ENCODE data around the gene MPV17. TPM values are rescaled to one million over a fixed set of nuclear protein-coding genes. Genes with fewer than 3 reads are reported as not detected.
"Not testable (repeated sequence)": the region's sequence is repeated elsewhere in the genome, so short reads cannot be mapped to it uniquely, and the experiment has no call there.

Gene MPV17
- total RNA-seq, 8 experiments from 2014 or later = 36.7 to 141 (median 68.9) TPM

DNA sequence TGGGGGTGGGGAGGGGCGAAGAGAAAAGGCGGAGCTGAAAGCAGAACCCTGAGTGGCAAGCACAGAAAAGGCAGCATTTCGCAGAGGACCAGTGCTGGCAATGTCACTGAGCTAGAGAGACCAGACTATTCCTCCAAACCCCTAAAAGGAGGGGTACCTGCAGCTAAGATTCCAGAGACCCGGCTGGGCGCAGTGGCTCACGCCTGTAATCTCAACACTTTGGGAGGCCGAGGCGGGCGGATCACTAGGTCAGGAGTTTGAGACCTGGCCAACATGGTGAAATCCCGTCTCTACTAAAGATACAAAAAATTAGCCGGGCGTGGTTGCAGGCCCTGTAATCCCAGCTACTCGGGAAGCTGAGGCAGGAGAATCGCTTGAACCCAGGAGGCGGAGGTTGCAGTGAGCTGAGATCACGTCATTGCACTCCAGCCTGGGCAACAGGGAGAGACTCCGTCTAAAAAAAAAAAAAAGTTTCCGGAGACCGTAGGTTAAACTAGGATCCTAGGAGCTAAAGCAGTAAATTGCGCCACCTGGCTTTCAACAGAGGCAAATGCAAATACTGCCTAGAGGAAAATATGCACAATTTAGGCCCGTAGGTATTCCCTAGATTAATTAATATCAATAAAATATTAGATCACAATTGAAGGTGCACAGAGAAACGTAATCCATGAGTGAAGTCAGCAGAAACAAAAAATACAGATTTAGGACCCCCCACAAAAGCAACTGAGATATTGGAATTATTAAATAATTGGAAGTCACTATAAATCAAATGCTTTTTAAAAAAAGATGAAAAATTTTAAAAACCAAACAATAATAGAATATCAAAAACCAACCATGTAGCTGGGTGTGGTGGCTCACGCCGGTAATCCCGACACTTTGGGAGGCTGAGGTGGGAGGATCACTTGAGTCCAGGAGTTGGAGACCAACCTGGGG lies 19.5 kb downstream of the MPV17 start:
- 4 to 48% (median 16%) methylated on average over 3 to 22 of the region's 25 CpGs for WGBS, 10 experiments
- H3K27ac ChIP-seq = no peak overlapping the region
- no peak overlapping the region for H3K4me3 ChIP-seq
- in situ Hi-C loops (cut with MboI; ENCODE audit: low pct_unique_long_range_greater_than_20kb in 2 of 9, low sequenced_read_pairs in 9 of 9, unreplicated experiment in 9 of 9) = no loop called here
- peak; percentile 19 to 75 (median 39) for ATAC-seq (replicated peaks in 6 of 8)
- H3K4me1 ChIP-seq (replicated peaks in 1 of 2) = peaks cover 11 to 16% of the 10 kb centered on the region in 2 donors

DNA sequence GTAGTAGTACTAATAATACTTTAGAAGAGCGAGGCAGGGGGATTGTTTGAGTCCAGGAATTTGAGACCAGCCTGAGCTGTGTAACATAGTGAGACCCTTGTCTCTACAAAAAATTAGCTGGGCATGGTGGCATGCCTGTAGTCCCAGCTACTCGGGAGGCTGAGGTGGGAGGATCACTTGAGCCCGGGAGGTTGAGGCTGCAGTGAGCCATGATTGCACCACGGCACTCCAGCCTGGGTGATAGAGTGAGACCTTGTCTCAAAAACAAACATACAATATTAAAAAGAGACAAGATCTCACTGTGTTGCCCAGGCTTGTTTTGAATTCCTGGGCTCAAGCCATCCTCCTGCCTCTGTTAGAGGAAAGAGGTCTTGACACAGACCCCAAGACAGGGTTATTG lies 22.3 kb downstream of the MPV17 start:
- in situ Hi-C loops (cut with MboI; ENCODE audit: low pct_unique_long_range_greater_than_20kb in 2 of 9, low sequenced_read_pairs in 9 of 9, unreplicated experiment in 9 of 9); H3K27ac ChIP-seq; ATAC-seq (replicated peaks in 6 of 8); H3K4me3 ChIP-seq; H3K4me1 ChIP-seq (replicated peaks in 1 of 2): not testable (repeated sequence)
- 41 to 100% (median 83%) methylated on average over 1 to 4 of the region's 4 CpGs; no CpG with 5 or more reads in 2 of the 10 experiments for WGBS, 10 experiments

DNA sequence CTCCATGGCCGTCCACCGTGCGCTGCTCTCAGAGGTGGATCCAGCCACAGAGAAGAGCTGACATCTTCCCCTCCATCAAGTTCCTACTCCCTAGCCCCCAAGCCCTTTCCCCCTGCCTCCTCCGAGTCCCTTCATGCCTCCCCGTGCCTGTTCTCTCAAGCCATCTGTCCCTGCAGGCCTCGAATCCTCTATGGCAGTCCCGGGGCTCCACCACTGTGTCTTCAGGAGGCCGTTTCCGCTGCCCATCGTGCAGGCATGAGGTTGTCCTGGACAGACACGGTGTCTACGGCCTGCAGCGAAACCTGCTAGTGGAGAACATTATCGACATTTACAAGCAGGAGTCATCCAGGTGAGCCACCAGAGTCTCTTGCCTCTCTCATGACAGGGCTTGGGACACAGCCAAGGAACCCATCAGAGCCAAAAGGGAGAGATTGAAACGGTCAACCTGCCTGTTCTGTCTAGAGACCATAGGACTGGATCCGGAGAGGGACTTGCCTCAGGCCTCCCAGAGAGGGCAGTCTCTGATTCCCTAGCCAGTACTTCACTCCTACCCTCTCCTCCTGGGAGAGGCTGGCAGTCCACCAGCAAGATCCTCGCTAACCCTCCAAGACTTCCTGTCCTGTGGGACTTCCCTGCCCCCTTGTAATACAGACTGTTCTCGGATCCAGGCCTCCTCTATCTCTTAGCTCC lies 24.4 kb downstream of the MPV17 start:
- Histone ChIP-seq H3K4me1 (replicated peaks in 1 of 2) (no peaks in the 10 kb centered on the region), H3K27ac (no peak overlapping the region), H3K4me3 (no peak overlapping the region)
- ATAC-seq (replicated peaks in 6 of 8) = no peak
- WGBS, 10 experiments = 30 to 100% (median 71%) methylated on average over 1 to 9 of the region's 18 CpGs; no CpG with 5 or more reads in 2 of the 10 experiments
- in situ Hi-C loops (cut with MboI; ENCODE audit: low pct_unique_long_range_greater_than_20kb in 2 of 9, low sequenced_read_pairs in 9 of 9, unreplicated experiment in 9 of 9) = loop anchor here in 5 of 9 experiments (25.0 kb wide), 2 partner anchors 186 to 336 kb away; partner anchors contain the start of genes ABHD1 (in 3 of the 5), CGREF1 (in 3 of the 5) and MAPRE3 (in 3 of the 5)

DNA sequence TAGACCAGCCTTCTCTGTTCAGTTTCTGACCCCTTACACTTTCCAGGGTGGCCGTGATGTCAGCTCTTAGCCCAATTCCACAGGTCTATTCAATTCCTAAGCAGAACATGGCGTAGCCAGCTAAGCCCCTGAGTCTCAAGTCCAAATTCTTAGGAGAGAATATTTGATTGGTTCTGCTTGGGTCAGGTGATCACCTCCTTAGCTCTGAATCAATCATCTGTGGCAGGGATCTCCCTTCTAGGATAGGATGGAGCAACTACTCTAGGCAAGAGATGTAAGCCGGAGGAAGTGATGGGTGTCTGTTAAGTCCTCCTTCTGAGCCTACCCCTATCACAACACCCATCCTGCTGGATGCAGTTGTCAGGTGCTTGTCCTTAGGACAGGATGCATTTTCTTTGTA lies 25.7 kb downstream of the MPV17 start:
- 70 to 95% (median 82%) methylated on average over 1 to 3 of the region's 3 CpGs; no CpG with 5 or more reads in 3 of the 10 experiments for WGBS, 10 experiments

DNA sequence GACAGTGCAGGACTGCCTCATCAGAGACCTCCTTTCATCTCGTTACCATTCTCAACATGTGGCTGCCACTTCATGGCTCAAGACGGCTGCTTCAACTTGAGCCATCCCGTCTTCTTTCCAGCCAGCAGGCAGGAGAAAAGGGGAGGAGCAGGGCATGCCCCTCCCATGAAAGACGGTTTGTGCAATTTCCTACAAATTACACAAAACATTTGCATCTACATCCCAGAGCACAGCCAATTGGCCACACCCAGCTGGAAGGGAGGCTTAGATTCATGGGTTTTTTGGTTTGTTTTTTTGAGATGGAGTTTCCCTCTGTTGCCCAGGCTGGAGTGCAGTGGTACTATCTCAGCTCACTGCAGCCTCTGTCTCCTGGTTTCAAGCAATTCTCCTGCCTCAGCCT lies 26.4 kb downstream of the MPV17 start:
- WGBS, 10 experiments = 0 to 100% (median 59%) methylated on average over 1 to 3 of the region's 4 CpGs; no CpG with 5 or more reads in 5 of the 10 experiments
- peak in 3 of 8 experiments; percentile 92 to 97 (median 96) for ATAC-seq (replicated peaks in 6 of 8)
- in situ Hi-C loops (cut with MboI; ENCODE audit: low pct_unique_long_range_greater_than_20kb in 2 of 9, low sequenced_read_pairs in 9 of 9, unreplicated experiment in 9 of 9) = loop anchor here in 5 of 9 experiments (25.0 kb wide), 2 partner anchors 184 to 334 kb away; partner anchors contain the start of genes ABHD1 (in 3 of the 5), CGREF1 (in 3 of the 5) and MAPRE3 (in 3 of the 5)
- Histone ChIP-seq H3K27ac (no peak overlapping the region), H3K4me1 (replicated peaks in 1 of 2) (peaks cover 0 to 2% of the 10 kb centered on the region in 2 donors), H3K4me3 (no peak overlapping the region)

More for the DNA sequence above, 25.7 kb downstream of the MPV17 start:
- in situ Hi-C loops (cut with MboI; ENCODE audit: low pct_unique_long_range_greater_than_20kb in 2 of 9, low sequenced_read_pairs in 9 of 9, unreplicated experiment in 9 of 9) = loop anchor here in 5 of 9 experiments (25.0 kb wide), 2 partner anchors 185 to 335 kb away; partner anchors contain the start of genes ABHD1 (in 3 of the 5), CGREF1 (in 3 of the 5) and MAPRE3 (in 3 of the 5)
- H3K4me1 ChIP-seq (replicated peaks in 1 of 2) = peaks cover 0 to 2% of the 10 kb centered on the region in 2 donors
- ATAC-seq (replicated peaks in 6 of 8) = no peak
- no peak overlapping the region for H3K4me3 ChIP-seq
- no peak overlapping the region for H3K27ac ChIP-seq

DNA sequence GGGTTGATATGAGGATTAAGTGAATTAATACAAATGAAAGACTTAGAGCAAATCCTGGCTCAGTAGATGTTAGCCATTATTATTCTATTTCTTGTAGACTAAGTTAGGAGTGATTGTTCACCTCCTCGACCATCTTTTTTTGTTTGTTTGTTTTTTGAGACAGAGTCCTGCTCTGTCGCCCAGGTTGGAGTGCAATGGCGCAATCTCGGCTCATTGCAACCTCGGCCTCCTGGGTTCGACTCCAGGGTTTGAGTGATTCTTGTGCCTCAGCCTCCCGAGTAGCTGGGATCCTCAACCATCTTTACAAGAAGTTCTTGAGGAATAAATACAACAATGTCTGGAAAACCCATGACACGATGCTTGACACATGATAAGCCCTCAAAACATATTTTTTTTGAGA lies 28.0 kb downstream of the MPV17 start:
- Histone ChIP-seq H3K4me1 (replicated peaks in 1 of 2) (peaks cover 0 to 2% of the 10 kb centered on the region in 2 donors), H3K4me3 (no peak overlapping the region), H3K27ac (no peak overlapping the region)
- no peak for ATAC-seq (replicated peaks in 6 of 8)
- 42 to 100% (median 82%) methylated on average over 2 to 8 of the region's 8 CpGs; no CpG with 5 or more reads in 1 of the 10 experiments for WGBS, 10 experiments
- in situ Hi-C loops (cut with MboI; ENCODE audit: low pct_unique_long_range_greater_than_20kb in 2 of 9, low sequenced_read_pairs in 9 of 9, unreplicated experiment in 9 of 9) = loop anchor here in 5 of 9 experiments (25.0 kb wide), 2 partner anchors 183 to 333 kb away; partner anchors contain the start of genes ABHD1 (in 3 of the 5), CGREF1 (in 3 of the 5) and MAPRE3 (in 3 of the 5)

DNA sequence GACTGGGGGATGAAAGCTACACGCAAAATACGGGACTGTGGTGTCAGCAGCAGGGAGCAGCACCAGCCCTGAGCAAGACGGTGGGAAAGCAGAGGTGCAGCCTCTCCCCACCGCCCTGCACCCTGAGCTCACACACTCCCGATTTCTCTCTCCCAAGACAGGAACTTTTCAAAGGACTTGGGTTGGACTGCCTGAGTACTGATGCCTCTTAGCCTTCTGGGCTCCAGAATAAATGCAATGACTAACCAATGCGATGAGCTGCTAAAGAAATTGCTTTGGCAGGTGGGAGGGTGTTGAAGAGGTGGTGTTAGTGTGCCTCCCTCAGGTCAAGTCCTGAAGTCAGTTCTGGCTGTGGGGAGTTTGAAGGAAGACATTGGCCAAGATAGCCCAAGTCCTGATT lies 31.0 kb downstream of the MPV17 start:
- ATAC-seq (replicated peaks in 6 of 8) = peak in 1 of 8 experiments; percentile 26
- Histone ChIP-seq H3K27ac (no peak overlapping the region), H3K4me3 (no peak overlapping the region), H3K4me1 (replicated peaks in 1 of 2) (peaks cover 0 to 2% of the 10 kb centered on the region in 2 donors)
- WGBS, 10 experiments = 0 to 50% (median 20%) methylated on average over 1 to 2 of the region's 6 CpGs; no CpG with 5 or more reads in 3 of the 10 experiments
- in situ Hi-C loops (cut with MboI; ENCODE audit: low pct_unique_long_range_greater_than_20kb in 2 of 9, low sequenced_read_pairs in 9 of 9, unreplicated experiment in 9 of 9) = loop anchor here in 5 of 9 experiments (25.0 kb wide), 2 partner anchors 180 to 330 kb away; partner anchors contain the start of genes ABHD1 (in 3 of the 5), CGREF1 (in 3 of the 5) and MAPRE3 (in 3 of the 5)

DNA sequence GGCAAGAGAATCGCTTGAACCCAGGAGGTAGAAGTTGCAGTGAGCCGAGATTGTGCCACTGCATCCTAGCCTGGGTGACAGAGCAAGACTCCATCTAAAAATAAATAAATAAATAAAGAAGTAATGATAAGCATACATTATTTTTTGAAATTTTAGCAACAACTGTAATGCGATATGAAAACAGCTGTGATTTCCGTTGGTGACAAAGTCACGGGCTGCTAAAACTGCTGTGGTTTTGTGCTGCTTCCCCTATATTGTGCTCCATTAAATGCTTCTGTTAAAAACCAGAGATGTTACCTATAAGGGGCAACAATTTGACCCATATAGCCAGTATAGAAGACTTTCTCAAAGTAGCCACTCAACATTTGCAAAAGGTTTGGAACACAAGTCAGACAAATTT lies 32.3 kb downstream of the MPV17 start:
- in situ Hi-C loops (cut with MboI; ENCODE audit: low pct_unique_long_range_greater_than_20kb in 2 of 9, low sequenced_read_pairs in 9 of 9, unreplicated experiment in 9 of 9) = loop anchor here in 5 of 9 experiments (25.0 kb wide), 2 partner anchors 178 to 328 kb away; partner anchors contain the start of genes ABHD1 (in 3 of the 5), CGREF1 (in 3 of the 5) and MAPRE3 (in 3 of the 5)
- 85 to 100% (median 92%) methylated on average over 1 to 5 of the region's 5 CpGs; no CpG with 5 or more reads in 1 of the 10 experiments for WGBS, 10 experiments
- ATAC-seq (replicated peaks in 6 of 8) = no peak
- Histone ChIP-seq H3K27ac (no peak overlapping the region), H3K4me1 (replicated peaks in 1 of 2) (peaks cover 0 to 2% of the 10 kb centered on the region in 2 donors), H3K4me3 (no peak overlapping the region)

DNA sequence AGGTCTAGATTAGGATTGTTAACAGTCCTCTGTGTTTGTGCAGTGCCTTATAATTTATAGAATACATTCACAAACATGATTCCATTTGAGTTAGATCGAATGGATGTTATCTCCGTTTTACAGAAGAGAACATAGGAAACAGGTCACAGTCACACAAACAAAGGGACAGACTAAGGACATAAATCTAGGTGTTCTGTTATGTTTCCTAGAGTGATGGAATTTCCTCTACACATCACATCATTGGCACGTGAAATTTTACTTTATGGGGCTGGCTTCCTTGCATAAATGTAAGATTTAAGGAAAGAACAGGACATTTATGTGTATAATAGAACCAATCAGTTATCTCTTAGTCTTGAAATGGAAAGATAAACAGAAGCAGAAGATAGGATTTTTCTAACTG lies 34.3 kb downstream of the MPV17 start:
- peaks cover 0 to 2% of the 10 kb centered on the region in 2 donors for H3K4me1 ChIP-seq (replicated peaks in 1 of 2)
- no peak overlapping the region for H3K4me3 ChIP-seq
- H3K27ac ChIP-seq = no peak overlapping the region
- in situ Hi-C loops (cut with MboI; ENCODE audit: low pct_unique_long_range_greater_than_20kb in 2 of 9, low sequenced_read_pairs in 9 of 9, unreplicated experiment in 9 of 9) = loop anchor here in 6 of 9 experiments (10.0 to 25.0 kb wide), 3 partner anchors 176 to 326 kb away; partner anchors contain the start of genes ABHD1 (in 3 of the 6), CGREF1 (in 3 of the 6) and MAPRE3 (in 3 of the 6)
- 23 to 80% (median 57%) methylated on average over 2 to 3 of the region's 3 CpGs; no CpG with 5 or more reads in 1 of the 10 experiments for WGBS, 10 experiments
- no peak for ATAC-seq (replicated peaks in 6 of 8)

DNA sequence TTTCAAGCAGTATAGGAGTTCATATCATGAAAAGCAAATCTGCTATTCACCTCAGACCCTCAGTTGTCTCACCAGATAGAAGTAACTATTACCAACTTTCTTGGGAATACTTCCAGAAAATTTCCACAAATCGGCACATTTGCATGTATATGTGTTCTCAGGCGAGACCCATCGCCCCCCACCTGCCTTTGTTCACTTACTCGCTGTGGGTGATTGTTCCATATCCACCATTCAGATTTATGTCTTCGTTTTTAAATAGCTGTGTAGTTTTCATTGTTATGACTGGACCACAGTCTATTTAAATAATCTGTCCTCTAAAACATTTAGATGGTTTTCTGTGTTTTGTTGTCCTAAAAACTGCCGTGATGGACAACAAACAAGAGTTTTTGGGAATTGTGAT lies 37.4 kb downstream of the MPV17 start:
- in situ Hi-C loops (cut with MboI; ENCODE audit: low pct_unique_long_range_greater_than_20kb in 2 of 9, low sequenced_read_pairs in 9 of 9, unreplicated experiment in 9 of 9) = loop anchor here in 6 of 9 experiments (10.0 to 25.0 kb wide), 3 partner anchors 173 to 323 kb away; partner anchors contain the start of genes ABHD1 (in 3 of the 6), CGREF1 (in 3 of the 6) and MAPRE3 (in 3 of the 6)

DNA sequence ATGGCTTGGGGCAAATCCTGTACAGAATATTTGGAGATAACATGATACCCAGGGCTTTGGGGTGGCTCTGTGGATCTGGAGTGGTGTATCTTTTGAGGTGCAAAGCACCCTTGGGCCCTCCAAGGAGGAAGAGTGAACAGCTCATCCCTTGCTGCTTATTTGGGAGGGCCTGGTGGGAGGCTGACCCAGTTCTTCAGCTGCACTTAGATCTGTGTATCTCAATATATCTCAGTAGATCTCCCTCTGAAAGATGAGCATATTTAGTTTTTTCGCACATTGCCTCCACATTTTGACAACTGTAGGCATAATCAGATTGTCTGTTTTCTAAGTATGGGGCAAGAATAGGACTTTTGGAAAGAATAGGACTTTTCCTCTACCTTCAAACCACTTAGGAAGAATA lies 37.9 kb downstream of the MPV17 start:
- no peak for ATAC-seq (replicated peaks in 6 of 8)
- Histone ChIP-seq H3K4me1 (replicated peaks in 1 of 2) (peaks cover 9 to 11% of the 10 kb centered on the region in 2 donors), H3K27ac (no peak overlapping the region), H3K4me3 (no peak overlapping the region)
- in situ Hi-C loops (cut with MboI; ENCODE audit: low pct_unique_long_range_greater_than_20kb in 2 of 9, low sequenced_read_pairs in 9 of 9, unreplicated experiment in 9 of 9) = loop anchor here in 6 of 9 experiments (10.0 to 25.0 kb wide), 3 partner anchors 173 to 323 kb away; partner anchors contain the start of genes ABHD1 (in 3 of the 6), CGREF1 (in 3 of the 6) and MAPRE3 (in 3 of the 6)
- 57 to 100% (median 78%) methylated on average over 1 of the region's 1 CpG; no CpG with 5 or more reads in 4 of the 10 experiments for WGBS, 10 experiments

More for the DNA sequence above, 37.4 kb downstream of the MPV17 start:
- Histone ChIP-seq H3K4me3 (no peak overlapping the region), H3K27ac (no peak overlapping the region), H3K4me1 (replicated peaks in 1 of 2) (peaks cover 9 to 11% of the 10 kb centered on the region in 2 donors)
- ATAC-seq (replicated peaks in 6 of 8) = no peak
- 8 to 75% (median 57%) methylated on average over 1 to 6 of the region's 6 CpGs for WGBS, 10 experiments
